GM12878 (cell line): Measurements from ENCODE around the gene INPP4B. TPM values are rescaled to one million over a fixed set of nuclear protein-coding genes. Genes with fewer than 3 reads are reported as not detected.

Source experiments
- ATAC-seq: fragments of 200-7000 bp; cut with Tn5 transposase; 3 replicates; pipeline ENCODE4 v1.9.1; 2020; ENCODE audit warnings: mild to moderate bottlenecking, moderate library complexity
- BruUV-seq: library from RNA; stranded (reverse); fragments of 400-500 nt; replicated peaks from 2 replicates; lab custom pipeline; 2021; lab: Mats Ljungman, UMichigan
- CTCF ChIA-PET: fragments of 300-600 bp; sonication (Branson Sonifier 250); formaldehyde crosslinking; extraction: SDS; loops from one replicate; lab custom pipeline; 2021; ENCODE audit warnings: inconsistent platforms; lab: Yijun Ruan, JAX
- POLR2A ChIA-PET: fragments of 350-600 bp; formaldehyde crosslinking; extraction: SDS; loops from one replicate; lab custom pipeline; 2021; ENCODE audit warnings: inconsistent platforms; lab: Charles Lee
- RAD21 ChIA-PET: fragments of 300-600 bp; sonication (Branson Sonifier 250); formaldehyde crosslinking; loops from one replicate; lab custom pipeline; 2023; ENCODE audit warnings: antibody characterized with exemption; ENCODE audit not compliant: unreplicated experiment; lab: Charles Lee
- SMC1A ChIA-PET: fragments of 300-600 bp; sonication (Branson Sonifier 250); formaldehyde crosslinking; loops from one replicate; lab custom pipeline; 2023; ENCODE audit not compliant: unreplicated experiment, uncharacterized antibody; lab: Charles Lee
- DNase-seq: peaks from one replicate; pipeline ENCODE4 v3.0.0-alpha.2; 2011; ENCODE audit warnings: low read depth, low spot score
- FAIRE-seq: peaks from 3 replicates; lab custom pipeline; 2011; peaks lifted over from hg19 to GRCh38; lab: Jason Lieb, UNC
- H2AFZ ChIP-seq: 2 replicates; pipeline ENCODE4 v1.6.0; 2011; ENCODE audit warnings: low read depth, low read length, control low read depth; ENCODE audit not compliant: control insufficient read depth
- H3K27ac ChIP-seq: 2 replicates; pipeline ENCODE4 v1.5.1; 2011; ENCODE audit warnings: control low read depth; ENCODE audit not compliant: control insufficient read depth, insufficient read depth
- H3K27me3 ChIP-seq, 2 experiments: replicated peaks in 1 of 2; 2 replicates each; pipeline versions ENCODE4 v1.6.0 to v1.6.1; 2011; ENCODE audit warnings: low read length in 1 of 2; ENCODE audit not compliant: control insufficient read depth in 2 of 2, insufficient read depth in 2 of 2
- H3K36me3 ChIP-seq, 2 experiments: 2 replicates each; pipeline ENCODE4 v1.5.1; 2011; ENCODE audit warnings: low read length in 1 of 2; ENCODE audit not compliant: control insufficient read depth in 2 of 2, insufficient read depth in 2 of 2
- H3K4me1 ChIP-seq: 2 replicates; pipeline ENCODE4 v1.6.1; 2011; ENCODE audit warnings: mild to moderate bottlenecking, low read length, moderate library complexity, mixed read lengths; ENCODE audit not compliant: control insufficient read depth, insufficient read depth
- H3K4me2 ChIP-seq: 2 replicates; pipeline ENCODE4 v1.6.0; 2011; ENCODE audit warnings: control low read depth; ENCODE audit not compliant: control insufficient read depth, insufficient read depth
- H3K4me3 ChIP-seq: fragments of 200-600 bp; sonication (generic); 2 replicates; pipeline ENCODE4 v1.5.1; 2016
- H3K79me2 ChIP-seq: 2 replicates; pipeline ENCODE4 v1.6.0; 2011; ENCODE audit warnings: low read length; ENCODE audit not compliant: control insufficient read depth, insufficient read depth
- H3K9ac ChIP-seq: 2 replicates; pipeline ENCODE4 v1.8.0; 2011; ENCODE audit warnings: low read length, control low read depth, mixed read lengths; ENCODE audit not compliant: control insufficient read depth, insufficient read depth
- H3K9me3 ChIP-seq: replicated peaks from 3 replicates; pipeline ENCODE4 v1.5.1; 2011; ENCODE audit warnings: mild to moderate bottlenecking, low read length; ENCODE audit not compliant: control insufficient read depth, insufficient read depth
- H4K20me1 ChIP-seq: 2 replicates; pipeline ENCODE4 v1.6.0; 2011; ENCODE audit not compliant: control insufficient read depth, insufficient read depth
- CBFB ChIP-seq: IDR thresholded peaks from 2 replicates; pipeline ENCODE4 v1.6.1; 2016; ENCODE audit warnings: antibody characterized with exemption, low read depth
- CBX5 ChIP-seq: sonication (generic); IDR thresholded peaks from 2 replicates; pipeline ENCODE4 v1.6.1; 2016; ENCODE audit warnings: low read depth, moderate library complexity, mild to moderate bottlenecking, inconsistent platforms
- CHD1 ChIP-seq: IDR thresholded peaks from 2 replicates; pipeline ENCODE4 v1.6.1; 2012; ENCODE audit warnings: low read depth, low read length, improper control_type of control experiment
- FOXM1 ChIP-seq: IDR thresholded peaks from 2 replicates; pipeline ENCODE4 v1.6.1; 2012; ENCODE audit warnings: low read depth, mild to moderate bottlenecking, inconsistent platforms, low read length, moderate library complexity
- NFXL1 ChIP-seq: fragments of 450-650 bp; IDR thresholded peaks from 2 replicates; pipeline ENCODE4 v1.6.1; 2017; ENCODE audit warnings: antibody characterized with exemption, mild to moderate bottlenecking, borderline replicate concordance
- SRF ChIP-seq, 2 experiments: IDR thresholded peaks; 2 replicates each; pipeline ENCODE4 v1.6.1; 2011; ENCODE audit warnings: low read depth in 2 of 2, low read length in 2 of 2, mild to moderate bottlenecking in 1 of 2, moderate library complexity in 1 of 2
- TARDBP ChIP-seq: IDR thresholded peaks from 2 replicates; pipeline ENCODE4 v1.6.1; 2016; ENCODE audit warnings: borderline replicate concordance
- ZNF384 ChIP-seq: IDR thresholded peaks from 2 replicates; pipeline ENCODE4 v1.6.1; 2012; ENCODE audit warnings: low read depth, mild to moderate bottlenecking, low read length, improper control_type of control experiment, borderline replicate concordance
- ZSCAN29 ChIP-seq: fragments of 450-650 bp; IDR thresholded peaks from 2 replicates; pipeline ENCODE4 v1.6.1; 2017; ENCODE audit warnings: mild to moderate bottlenecking, moderate library complexity
- WGBS: methylation state at CpG from one replicate; pipeline ENCODE4 v1.1.6; 2016; ENCODE audit warnings: low lambda C conversion rate; ENCODE audit not compliant: insufficient replicate concordance, insufficient coverage; ENCODE audit errors: missing lambda C conversion rate; 5-methylcytosine and 5-hydroxymethylcytosine counted together
- in situ Hi-C: fragments of 300-500 bp; cut with MboI; formaldehyde crosslinking; loops from 9 replicates; pipeline ENCODE4 v1.14.3; 2018; ENCODE audit warnings: mixed read lengths
- intact Hi-C: fragments of 100-400 bp; cut with micrococcal nuclease; formaldehyde crosslinking; loops from one replicate; pipeline ENCODE4 v1.14.2; 2022; ENCODE audit not compliant: unreplicated experiment
- polyA plus RNA-seq, 11 experiments: library from polyadenylated mRNA; depleted of rRNA in 4 of 11; unstranded in 6 of 11; stranded (reverse) in 5 of 11; fragments of >200 nt; fragmentation: Nextera tagmentation in 4 of 11; fragmentation: Illumina TruSeq in 1 of 11; extraction: Ambion mirVana in 4 of 11; extraction: Trizol in 1 of 11; gene quantifications; 1 replicate in 1 of 11; 2 replicates in 10 of 11; pipeline versions ENCODE4 v1.2.1 to v1.2.3, GENCODE V29; 2011 to 2016; ENCODE audit warnings: inconsistent platforms in 2 of 11, missing spikeins in 2 of 11, low read depth in 1 of 11
- total RNA-seq, 4 experiments: library from RNA; depleted of rRNA in 3 of 4; stranded (reverse); fragments of >200 nt in 3 of 4; fragmentation: Illumina TruSeq in 1 of 4; extraction: Trizol in 1 of 4; gene quantifications; 2 replicates each; pipeline versions ENCODE4 v1.2.1 to v1.2.3, GENCODE V29; 2013 to 2021
- TF ChIP-seq, protein P1 (sequence below), 3 experiments: IDR thresholded peaks in 2 of 3; conservative IDR thresholded peaks in 1 of 3; 2 replicates each; pipeline ENCODE4 v1.5.1; 2011; ENCODE audit warnings: low read depth in 3 of 3, low read length in 3 of 3, mild to moderate bottlenecking in 3 of 3, control low read depth in 2 of 3, moderate library complexity in 2 of 3, inconsistent platforms in 1 of 3, mixed read lengths in 1 of 3; ENCODE audit not compliant: control insufficient read depth in 2 of 3, insufficient read depth in 1 of 3; ENCODE audit errors: extremely low read depth in 1 of 3
- TF ChIP-seq, protein P2 (sequence below): IDR thresholded peaks from 2 replicates; pipeline ENCODE4 v1.6.1; 2011; ENCODE audit warnings: low read depth, mild to moderate bottlenecking, low read length, moderate library complexity, borderline replicate concordance; ENCODE audit errors: extremely low read depth

INPP4B gene
- total and polyA plus RNA-seq, 10 of the 15 experiments (the other 5 are each of a cell fraction or from before 2014, with no cell fraction given) = 0.53 to 11.2 (median 0.95) TPM

DNA sequence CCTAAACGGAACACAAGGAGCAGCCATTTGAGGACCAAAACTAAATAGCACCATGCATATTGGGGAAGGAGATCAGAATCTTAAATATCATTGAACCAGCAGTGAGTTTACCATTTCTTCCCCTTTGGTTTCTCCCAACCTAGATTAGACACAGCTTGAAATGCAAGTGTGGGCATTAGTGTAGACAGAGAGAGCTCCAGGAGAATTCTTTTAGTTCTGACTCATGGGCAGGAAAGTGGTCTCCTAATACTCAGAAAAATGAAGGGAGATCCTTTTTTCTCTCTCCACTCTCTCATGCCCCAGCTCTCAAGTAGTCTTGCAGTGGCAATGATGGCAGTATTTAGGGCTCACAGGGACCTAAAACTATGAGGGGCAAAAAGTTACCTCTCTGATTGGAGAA lies 567.9 kb downstream of the INPP4B start:
- H3K79me2 ChIP-seq = no peaks in the 10 kb centered on the region
- no peaks in the 10 kb centered on the region; a peak in 1 of 4 replicates for H3K27me3 ChIP-seq
- H3K4me1 ChIP-seq = no peaks in the 10 kb centered on the region
- POLR2A ChIA-PET = no interaction called here
- no peak overlapping the region for H2AFZ ChIP-seq
- SMC1A ChIA-PET = interaction anchor here (0.7 to 7.3 kb wide), 5 partner anchors 12 to 202 kb away, joined by 3 to 41 read pairs (median 3); no protein-coding TSS in a partner anchor
- DNase-seq (no peak), ATAC-seq (no peak), FAIRE-seq (no peak)
- CTCF ChIA-PET = interaction anchor here (0.7 to 3.5 kb wide), 5 partner anchors 13 to 75 kb away, joined by 3 to 10 read pairs (median 3); no protein-coding TSS in a partner anchor
- no TSS peak for BruUV-seq
- in situ Hi-C loops (no loop called here), intact Hi-C loops (no loop called here)
- H3K27ac ChIP-seq = no peak overlapping the region
- TF ChIP-seq TARDBP (no peak), CHD1 (no peak), SRF (IDR thresholded peaks at IDR 0.05; ENCODE audit: low read depth in 2 of 2, low read length in 2 of 2) (no peak), FOXM1 (no peak), CBFB (no peak), ZNF384 (no peak), ZSCAN29 (no peak), NFXL1 (no peak), CBX5 (no peak)
- TF ChIP-seq, protein P1, sequence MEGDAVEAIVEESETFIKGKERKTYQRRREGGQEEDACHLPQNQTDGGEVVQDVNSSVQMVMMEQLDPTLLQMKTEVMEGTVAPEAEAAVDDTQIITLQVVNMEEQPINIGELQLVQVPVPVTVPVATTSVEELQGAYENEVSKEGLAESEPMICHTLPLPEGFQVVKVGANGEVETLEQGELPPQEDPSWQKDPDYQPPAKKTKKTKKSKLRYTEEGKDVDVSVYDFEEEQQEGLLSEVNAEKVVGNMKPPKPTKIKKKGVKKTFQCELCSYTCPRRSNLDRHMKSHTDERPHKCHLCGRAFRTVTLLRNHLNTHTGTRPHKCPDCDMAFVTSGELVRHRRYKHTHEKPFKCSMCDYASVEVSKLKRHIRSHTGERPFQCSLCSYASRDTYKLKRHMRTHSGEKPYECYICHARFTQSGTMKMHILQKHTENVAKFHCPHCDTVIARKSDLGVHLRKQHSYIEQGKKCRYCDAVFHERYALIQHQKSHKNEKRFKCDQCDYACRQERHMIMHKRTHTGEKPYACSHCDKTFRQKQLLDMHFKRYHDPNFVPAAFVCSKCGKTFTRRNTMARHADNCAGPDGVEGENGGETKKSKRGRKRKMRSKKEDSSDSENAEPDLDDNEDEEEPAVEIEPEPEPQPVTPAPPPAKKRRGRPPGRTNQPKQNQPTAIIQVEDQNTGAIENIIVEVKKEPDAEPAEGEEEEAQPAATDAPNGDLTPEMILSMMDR (IDR thresholded peaks at IDR 0.05 in 2 of 3, conservative IDR thresholded peaks at IDR 0.05 in 1 of 3; ENCODE audit: control insufficient read depth in 2 of 3, extremely low read depth in 1 of 3, insufficient read depth in 1 of 3, low read depth in 3 of 3, low read length in 3 of 3) = no peak
- TF ChIP-seq, protein P2, sequence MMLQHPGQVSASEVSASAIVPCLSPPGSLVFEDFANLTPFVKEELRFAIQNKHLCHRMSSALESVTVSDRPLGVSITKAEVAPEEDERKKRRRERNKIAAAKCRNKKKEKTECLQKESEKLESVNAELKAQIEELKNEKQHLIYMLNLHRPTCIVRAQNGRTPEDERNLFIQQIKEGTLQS = no peak
- no peaks in the 10 kb centered on the region for H4K20me1 ChIP-seq
- H3K4me2 ChIP-seq = no peak overlapping the region
- RAD21 ChIA-PET = no interaction called here
- no peaks in the 10 kb centered on the region for H3K36me3 ChIP-seq
- no peak overlapping the region for H3K4me3 ChIP-seq
- 36% methylated on average over 1 of the region's 1 CpG for WGBS
- no peak overlapping the region for H3K9ac ChIP-seq
- H3K9me3 ChIP-seq = no peaks in the 10 kb centered on the region
